Astrocyte of the cerebellum (primary cell): ENCODE results near the gene MGST2.
"Not testable (repeated sequence)": the region's sequence is repeated elsewhere in the genome, so short reads cannot be mapped to it uniquely, and the experiment has no call there.

Experiments used
- DNase-seq: peaks from one replicate; pipeline ENCODE4 v3.0.0-alpha.2; 2011; ENCODE audit warnings: low read depth
- H3K4me3 ChIP-seq: 2 replicates; pipeline ENCODE4 v1.5.1; 2011; ENCODE audit warnings: mild to moderate bottlenecking, low read depth, low read length, moderate library complexity
- CTCF ChIP-seq: IDR thresholded peaks from 2 replicates; pipeline ENCODE4 v1.5.1; 2012; ENCODE audit warnings: low read length, low read depth, moderate library complexity, mild to moderate bottlenecking; ENCODE audit errors: missing control alignments
- in situ Hi-C: cut with HindIII; loops from 2 replicates; pipeline ENCODE4 v1.10.0; 2017; ENCODE audit warnings: low sequenced_read_pairs

The MGST2 gene

GRCh38 chr4:139698167-139698925, 32.7 kb downstream of the MGST2 start:
- H3K4me3 ChIP-seq, in situ Hi-C loops, DNase-seq: not testable (repeated sequence)
- peak; percentile 35 for TF ChIP-seq CTCF

- no peak for DNase-seq
- in situ Hi-C loops: no loop called here
- H3K4me3 ChIP-seq: no peak overlapping the region
- no peak for TF ChIP-seq CTCF
Measured at GRCh38 chr4:139700568-139700967, 34.9 kb downstream of the MGST2 start.

- DNase-seq: no peak
- H3K4me3 ChIP-seq: no peak overlapping the region
- in situ Hi-C loops: no loop called here
- TF ChIP-seq CTCF: no peak
Measured at GRCh38 chr4:139704915-139705485, 39.4 kb downstream of the MGST2 start.

- in situ Hi-C loops: no loop called here
- DNase-seq: no peak
- no peak overlapping the region for H3K4me3 ChIP-seq
- TF ChIP-seq CTCF: no peak
Measured at GRCh38 chr4:139709660-139710059, 44.0 kb downstream of the MGST2 start.

GRCh38 chr4:139710073-139710472, 44.5 kb downstream of the MGST2 start:
- no peak for TF ChIP-seq CTCF
- H3K4me3 ChIP-seq: no peak overlapping the region
- in situ Hi-C loops: no loop called here
- DNase-seq: no peak

GRCh38 chr4:139711461-139711860, 45.8 kb downstream of the MGST2 start:
- no peak for DNase-seq
- no peak for TF ChIP-seq CTCF
- in situ Hi-C loops: no loop called here
- no peak overlapping the region for H3K4me3 ChIP-seq
